Endothelial cell of umbilical vein (primary cell): ENCODE results near the gene MRPL4. TPM values are rescaled to one million over a fixed set of nuclear protein-coding genes. Genes with fewer than 3 reads are reported as not detected.

Experiments used
- BruUV-seq: library from RNA; stranded (reverse); fragments of 400-500 nt; replicated peaks from 2 replicates; lab custom pipeline; 2021; lab: Mats Ljungman, UMichigan
- CTCF ChIA-PET: fragments of 300-600, 350-600 bp; sonication (Branson Sonifier 250); formaldehyde crosslinking; loops from one replicate; lab custom pipeline; 2021; ENCODE audit warnings: antibody characterized with exemption, inconsistent platforms; lab: Charles Lee
- POLR2A ChIA-PET: fragments of 300-600, 350-600 bp; sonication (Branson Sonifier 250); formaldehyde crosslinking; loops from one replicate; lab custom pipeline; 2021; ENCODE audit warnings: antibody characterized with exemption, inconsistent platforms; lab: Charles Lee
- DNase-seq: peaks from one replicate; pipeline ENCODE4 v3.0.0-alpha.2; 2011; ENCODE audit warnings: low read depth, low spot score
- FAIRE-seq: peaks from 2 replicates; lab custom pipeline; 2011; peaks lifted over from hg19 to GRCh38; lab: Jason Lieb, UNC
- H2AFZ ChIP-seq: 2 replicates; pipeline ENCODE4 v1.6.0; 2012; ENCODE audit warnings: low read depth, low read length, control low read depth, inconsistent platforms
- H3K27ac ChIP-seq: 2 replicates; pipeline ENCODE4 v1.5.1; 2011; ENCODE audit warnings: low read depth, mild to moderate bottlenecking, control low read depth, low read length, moderate library complexity; ENCODE audit not compliant: insufficient read depth
- H3K27me3 ChIP-seq, 2 experiments: 2 replicates each; pipeline versions ENCODE4 v1.6.0 to v1.6.1; 2011; ENCODE audit warnings: low read length in 2 of 2, mixed read lengths in 1 of 2; ENCODE audit not compliant: control insufficient read depth in 2 of 2, insufficient read depth in 2 of 2
- H3K36me3 ChIP-seq, 2 experiments: 2 replicates in 1 of 2; 3 replicates in 1 of 2; pipeline ENCODE4 v1.5.1; 2011; ENCODE audit warnings: low read length in 2 of 2, mild to moderate bottlenecking in 1 of 2, moderate library complexity in 1 of 2; ENCODE audit not compliant: control insufficient read depth in 2 of 2, insufficient read depth in 2 of 2; ENCODE audit errors: extremely low read depth in 1 of 2
- H3K4me1 ChIP-seq: 3 replicates; pipeline ENCODE4 v1.5.1; 2011; ENCODE audit warnings: mild to moderate bottlenecking, low read length; ENCODE audit not compliant: control insufficient read depth, insufficient read depth; ENCODE audit errors: extremely low read depth
- H3K4me2 ChIP-seq: 2 replicates; pipeline ENCODE4 v1.6.1; 2011; ENCODE audit warnings: low read length, control low read depth, mixed read lengths; ENCODE audit not compliant: insufficient read depth
- H3K4me3 ChIP-seq, 3 experiments: fragments of 200-600 bp in 1 of 3; sonication (generic), shearing (Covaris generic) in 1 of 3; replicated peaks in 1 of 3; 2 replicates each; pipeline ENCODE4 v1.5.1; 2011 to 2016; ENCODE audit warnings: control low read depth in 3 of 3, low read length in 3 of 3, mild to moderate bottlenecking in 2 of 3, inconsistent platforms in 1 of 3, low read depth in 1 of 3, moderate library complexity in 1 of 3; ENCODE audit not compliant: insufficient read depth in 1 of 3
- H3K79me2 ChIP-seq: 2 replicates; pipeline ENCODE4 v1.6.0; 2012; ENCODE audit warnings: low read length, inconsistent platforms; ENCODE audit not compliant: control insufficient read depth, insufficient read depth
- H3K9ac ChIP-seq: replicated peaks from 2 replicates; pipeline ENCODE3; 2011; ENCODE audit warnings: low read length, control low read depth; ENCODE audit not compliant: insufficient read depth; ENCODE audit errors: extremely low read depth
- H3K9me1 ChIP-seq: replicated peaks from 3 replicates; pipeline ENCODE4 v1.6.0; 2011; ENCODE audit warnings: mild to moderate bottlenecking, low read length; ENCODE audit not compliant: control insufficient read depth, insufficient read depth; ENCODE audit errors: extremely low read depth
- H3K9me3 ChIP-seq: replicated peaks from 2 replicates; pipeline ENCODE4 v1.5.1; 2012; ENCODE audit warnings: low read length, inconsistent platforms; ENCODE audit not compliant: control insufficient read depth, insufficient read depth
- H4K20me1 ChIP-seq: replicated peaks from 2 replicates; pipeline ENCODE3; 2011; ENCODE audit warnings: mild to moderate bottlenecking, low read length; ENCODE audit not compliant: control insufficient read depth, insufficient read depth; ENCODE audit errors: extremely low read depth
- CTCF ChIP-seq, 2 donors: IDR thresholded peaks; 1 replicate in 1 of 2; 2 replicates in 1 of 2; pipeline ENCODE4 v1.5.1; 2011; ENCODE audit warnings: low read length in 2 of 2, mild to moderate bottlenecking in 2 of 2, moderate library complexity in 2 of 2, control low read depth in 1 of 2, inconsistent platforms in 1 of 2, low read depth in 1 of 2; ENCODE audit not compliant: insufficient read depth in 1 of 2; ENCODE audit errors: extremely low read depth in 1 of 2
- EZH2 ChIP-seq: IDR thresholded peaks from 2 replicates; pipeline ENCODE4 v1.6.1; 2012; ENCODE audit warnings: borderline replicate concordance, low read depth, mild to moderate bottlenecking, moderate library complexity, low read length, inconsistent platforms; ENCODE audit not compliant: severe bottlenecking
- GATA2 ChIP-seq: IDR thresholded peaks from 2 replicates; pipeline ENCODE4 v1.7.0; 2011; ENCODE audit warnings: low read depth, mild to moderate bottlenecking, moderate library complexity, mixed read lengths, low read length; ENCODE audit not compliant: insufficient read length, insufficient read depth
- POLR2A ChIP-seq: IDR thresholded peaks from 2 replicates; pipeline ENCODE4 v1.6.1; 2012; ENCODE audit warnings: low read depth, mild to moderate bottlenecking, control low read depth, low read length
- POLR2AphosphoS5 ChIP-seq: IDR thresholded peaks from 2 replicates; pipeline ENCODE4 v1.6.1; 2012; ENCODE audit warnings: low read depth, mild to moderate bottlenecking, control low read depth, low read length, moderate library complexity; ENCODE audit not compliant: insufficient read depth
- dilution Hi-C: fragments of 300-500 bp; cut with MboI; formaldehyde crosslinking; loops from one replicate; pipeline ENCODE4 v1.15.0; 2019; ENCODE audit warnings: low sequenced_read_pairs; ENCODE audit not compliant: extremely low pct_ligation_motif_present
- intact Hi-C: fragments of 100-400 bp; cut with micrococcal nuclease; formaldehyde crosslinking; loops from one replicate; pipeline ENCODE4 v1.10.0; 2022
- polyA plus RNA-seq, 4 experiments: library from polyadenylated mRNA; depleted of rRNA in 3 of 4; stranded (reverse) in 3 of 4; unstranded in 1 of 4; fragments of >200 nt; gene quantifications; 2 replicates each; pipeline versions ENCODE4 v1.2.1 to v1.2.3, GENCODE V29; 2011 to 2012; ENCODE audit warnings: missing spikeins in 1 of 4
- total RNA-seq: library from RNA; stranded (reverse); gene quantifications from 2 replicates; pipeline ENCODE4 v1.2.3, GENCODE V29; 2021
- TF ChIP-seq, protein P1 (sequence below): IDR thresholded peaks from 2 replicates; pipeline ENCODE4 v1.6.1; 2011; ENCODE audit not compliant: insufficient read depth, insufficient read length

Gene MRPL4
- total and polyA plus RNA-seq, 2 donors (not counting 3 experiments of a cell fraction or from before 2014, with no cell fraction given), result 70.4 to 118 TPM

- no peaks in the 10 kb centered on the region for H3K9me1 ChIP-seq
- POLR2A ChIA-PET, result no interaction called here
- H3K27ac ChIP-seq, result no peak overlapping the region
- no peaks in the 10 kb centered on the region for H4K20me1 ChIP-seq
- H3K9me3 ChIP-seq, result no peaks in the 10 kb centered on the region
- dilution Hi-C loops (no loop called here), intact Hi-C loops (loop anchor here (2.0 kb wide), 1 partner anchor 37 kb away; the partner anchor contains the start of gene DNMT1)
- H2AFZ ChIP-seq, result no peak overlapping the region
- H3K27me3 ChIP-seq, result no peaks in the 10 kb centered on the region
- FAIRE-seq, result peak; percentile 48
- no peaks in the 10 kb centered on the region for H3K36me3 ChIP-seq
- H3K4me3 ChIP-seq, result peak overlapping the region in 1 of 3 experiments; percentile 44
- CTCF ChIA-PET, result interaction anchor here (0.6 to 2.2 kb wide), 4 partner anchors 9 to 124 kb away, joined by 3 to 10 read pairs (median 4); no protein-coding TSS in a partner anchor
- H3K4me2 ChIP-seq, result no peak overlapping the region
- peaks cover 15% of the 10 kb centered on the region for H3K4me1 ChIP-seq
- TF ChIP-seq EZH2 (no peak), CTCF (IDR thresholded peaks at IDR 0.05; ENCODE audit: extremely low read depth in 1 of 2, insufficient read depth in 1 of 2, low read depth in 1 of 2, low read length in 2 of 2) (no peak), POLR2AphosphoS5 (no peak), POLR2A (no peak), GATA2 (no peak)
- TF ChIP-seq, protein P1, sequence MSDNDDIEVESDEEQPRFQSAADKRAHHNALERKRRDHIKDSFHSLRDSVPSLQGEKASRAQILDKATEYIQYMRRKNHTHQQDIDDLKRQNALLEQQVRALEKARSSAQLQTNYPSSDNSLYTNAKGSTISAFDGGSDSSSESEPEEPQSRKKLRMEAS, result no peak
- H3K79me2 ChIP-seq, result no peaks in the 10 kb centered on the region
- no TSS peak for BruUV-seq
- H3K9ac ChIP-seq, result no peak overlapping the region
- DNase-seq, result no peak
These were observed 20.3 kb upstream of the MRPL4 start for GRCh38 chr19:10231612-10232228.
